RCC 7860 (cell line): ENCODE measurements around the gene PPIA.

Experiments used
- DNase-seq: peaks from one replicate; pipeline ENCODE4 v3.0.0-alpha.2; 2015; ENCODE audit warnings: low spot score
- FAIRE-seq: peaks from 2 replicates; lab custom pipeline; 2012; peaks lifted over from hg19 to GRCh38; lab: Jason Lieb, UNC

PPIA gene

GRCh38 chr7:44796504-44797328 lies at the start of gene PPIA:
Gene PPIA (plus strand): TSS chr7:44796681. CDS start chr7:44796725, 44 bp downstream.
- FAIRE-seq = peak; percentile 36
- peak; percentile 97 for DNase-seq

GRCh38 chr7:44748045-44748947 lies 48.2 kb upstream of the PPIA start, which contains the start of gene ZMIZ2:
Gene ZMIZ2 (plus strand): TSS chr7:44748847. CDS start chr7:44756250, 7,403 bp downstream.
- no peak for FAIRE-seq
- DNase-seq = peak; percentile 75

- no peak for DNase-seq
Observed at GRCh38 chr7:44748948-44749731, 47.3 kb upstream of the PPIA start.

GRCh38 chr7:44749992-44750391 lies 46.5 kb upstream of the PPIA start:
- DNase-seq = no peak
- no peak for FAIRE-seq

More at GRCh38 chr7:44748948-44749731, 47.3 kb upstream of the PPIA start:
- FAIRE-seq = no peak

- no peak for DNase-seq
- no peak for FAIRE-seq
Observed at GRCh38 chr7:44750424-44750823, 46.1 kb upstream of the PPIA start.

- FAIRE-seq (peak; percentile 43), DNase-seq (peak; percentile 71)
Observed at GRCh38 chr7:44750921-44751571, 45.4 kb upstream of the PPIA start.

- FAIRE-seq = no peak
- no peak for DNase-seq
Observed at GRCh38 chr7:44752822-44753221, 43.7 kb upstream of the PPIA start.

GRCh38 chr7:44754802-44755697 lies 41.4 kb upstream of the PPIA start:
- DNase-seq (no peak), FAIRE-seq (no peak)

- DNase-seq (no peak), FAIRE-seq (no peak)
Observed at GRCh38 chr7:44755698-44756627, 40.5 kb upstream of the PPIA start.

GRCh38 chr7:44756904-44757303 lies 39.6 kb upstream of the PPIA start:
- no peak for DNase-seq

GRCh38 chr7:44757311-44757710 lies 39.2 kb upstream of the PPIA start:
- no peak for FAIRE-seq
- no peak for DNase-seq

More at GRCh38 chr7:44756904-44757303, 39.6 kb upstream of the PPIA start:
- no peak for FAIRE-seq

- no peak for DNase-seq
- FAIRE-seq = no peak
Observed at GRCh38 chr7:44757739-44758138, 38.7 kb upstream of the PPIA start.

- DNase-seq (no peak), FAIRE-seq (no peak)
Observed at GRCh38 chr7:44759246-44759645, 37.2 kb upstream of the PPIA start.

- no peak for FAIRE-seq
Observed at GRCh38 chr7:44760034-44760580, 36.4 kb upstream of the PPIA start.

GRCh38 chr7:44761207-44762161 lies 35.0 kb upstream of the PPIA start:
- FAIRE-seq = no peak

More at GRCh38 chr7:44760034-44760580, 36.4 kb upstream of the PPIA start:
- no peak for DNase-seq

GRCh38 chr7:44762300-44762699 lies 34.2 kb upstream of the PPIA start:
- no peak for DNase-seq
- FAIRE-seq = no peak

More at GRCh38 chr7:44761207-44762161, 35.0 kb upstream of the PPIA start:
- DNase-seq = no peak
